SH-SY5Y (cell line): ENCODE measurements around the gene SENP1.

ENCODE experiments used
- GATA2 ChIP-seq: IDR thresholded peaks from 2 replicates; pipeline ENCODE4 v1.6.1; 2011; ENCODE audit warnings: mild to moderate bottlenecking, low read depth, low read length
- GATA3 ChIP-seq: IDR thresholded peaks from 2 replicates; pipeline ENCODE4 v1.6.1; 2011; ENCODE audit warnings: low read depth, mild to moderate bottlenecking, low read length, moderate library complexity

GRCh38 chr12:47993491-47993890 is 112.4 kb downstream of the SENP1 start:
- TF ChIP-seq GATA2 (no peak), GATA3 (no peak)
